Left ventricle myocardium inferior (tissue), 1 donor: Measurements from ENCODE around the gene RAC2. TPM values are rescaled to one million over a fixed set of nuclear protein-coding genes. Genes with fewer than 3 reads are reported as not detected.
A peak's percentile ranks its signal among the peaks of the same experiment; 100 is the strongest.

Experiments
- DNase-seq: peaks from one replicate; pipeline ENCODE4 v3.0.0-alpha.2; 2020
- H3K27ac ChIP-seq: fragments of 200-600 bp; replicated peaks from 2 replicates; pipeline ENCODE4 v1.8.0; 2021
- H3K27me3 ChIP-seq: fragments of 200-600 bp; 2 replicates; pipeline ENCODE4 v1.8.0; 2021; ENCODE audit warnings: low read depth
- H3K36me3 ChIP-seq: fragments of 200-600 bp; 2 replicates; pipeline ENCODE4 v1.8.0; 2021
- H3K4me1 ChIP-seq: fragments of 200-600 bp; 2 replicates; pipeline ENCODE4 v1.8.0; 2021
- H3K4me3 ChIP-seq: fragments of 200-600 bp; 2 replicates; pipeline ENCODE4 v1.8.0; 2021; ENCODE audit warnings: mild to moderate bottlenecking, moderate library complexity
- H3K9me3 ChIP-seq: fragments of 200-600 bp; replicated peaks from 2 replicates; pipeline ENCODE4 v1.8.0; 2021
- CTCF ChIP-seq: fragments of 200-600 bp; IDR thresholded peaks from 2 replicates; pipeline ENCODE4 v1.8.0; 2021; ENCODE audit warnings: antibody characterized with exemption, mild to moderate bottlenecking, borderline replicate concordance
- intact Hi-C: fragments of 100-400 bp; cut with micrococcal nuclease; formaldehyde crosslinking; loops from one replicate; pipeline ENCODE4 v1.11.0; 2022
- total RNA-seq: library from RNA; stranded (reverse); fragmentation: NEBNext Ultra II Directional; extraction: Animal tissue kit (Norgen Biotek cat#: 25700); gene quantifications from one replicate; pipeline ENCODE4 v1.2.1, GENCODE V29; 2021
- donor health status: DM: no; HTN: yes; CAD: no; lungs with severe emphysema.

The RAC2 gene
- total RNA-seq, 1 donor from 2014 or later = 1.8 TPM

DNA sequence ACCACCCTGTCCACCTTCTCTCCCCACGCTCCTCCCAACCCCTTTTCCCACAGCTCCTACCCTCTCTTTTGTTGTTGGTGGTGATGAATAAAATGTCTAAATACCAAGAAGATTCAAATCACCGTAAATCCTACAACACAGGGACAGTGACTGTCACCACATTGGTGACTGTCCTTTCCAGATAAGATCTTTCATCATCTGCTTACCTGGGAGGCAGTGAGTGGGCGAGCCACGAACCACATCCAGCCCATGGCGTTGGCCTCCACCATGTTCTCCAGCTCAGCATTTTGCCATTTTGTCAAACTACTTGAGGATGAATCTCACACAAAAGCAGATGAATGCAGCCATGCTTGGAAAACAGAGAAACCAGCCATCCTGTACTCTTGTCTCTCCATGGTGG is 31.6 kb upstream of the RAC2 start:
- Histone ChIP-seq H3K36me3 (no peaks in the 10 kb centered on the region), H3K27me3 (peaks cover 95% of the 10 kb centered on the region), H3K9me3 (no peaks in the 10 kb centered on the region), H3K4me1 (no peaks in the 10 kb centered on the region), H3K4me3 (no peak overlapping the region), H3K27ac (no peak overlapping the region)
- intact Hi-C loops = no loop called here
- no peak for DNase-seq
- TF ChIP-seq CTCF = no peak

DNA sequence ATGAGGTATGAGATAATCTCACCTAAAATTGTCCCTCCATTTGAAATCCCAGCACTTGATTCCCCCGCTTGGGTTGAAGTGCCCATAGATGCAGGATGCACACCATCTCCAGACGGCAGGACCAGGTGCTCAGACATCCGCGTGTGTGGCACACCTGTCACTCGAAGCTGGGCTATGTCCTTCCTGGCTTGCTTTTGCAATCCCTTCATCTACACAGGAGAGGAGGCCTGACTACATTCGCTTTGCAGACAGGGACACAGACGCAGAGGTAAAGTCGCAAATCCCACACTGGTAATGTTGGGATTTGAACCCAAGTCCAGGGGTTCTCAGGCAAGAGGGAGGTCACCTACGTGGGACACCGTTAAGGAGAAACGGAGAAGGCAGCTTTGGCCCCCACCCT is 31.1 kb upstream of the RAC2 start:
- Histone ChIP-seq H3K27me3 (peaks cover 94% of the 10 kb centered on the region), H3K36me3 (no peaks in the 10 kb centered on the region), H3K27ac (peak overlapping the region; percentile 23), H3K4me1 (no peaks in the 10 kb centered on the region), H3K4me3 (no peak overlapping the region), H3K9me3 (peaks cover 4% of the 10 kb centered on the region)
- no peak for TF ChIP-seq CTCF
- DNase-seq = no peak
- intact Hi-C loops = no loop called here

- Histone ChIP-seq H3K36me3 (no peaks in the 10 kb centered on the region), H3K9me3 (peaks cover 6% of the 10 kb centered on the region), H3K4me1 (no peaks in the 10 kb centered on the region), H3K4me3 (no peak overlapping the region), H3K27ac (peak overlapping the region; percentile 27), H3K27me3 (peaks cover 91% of the 10 kb centered on the region)
- DNase-seq = peak; percentile 54
- intact Hi-C loops = no loop called here
- no peak for TF ChIP-seq CTCF
Measured at GRCh38 chr22:37274380-37274862, 30.4 kb upstream of the RAC2 start.

- H3K4me1 ChIP-seq = no peaks in the 10 kb centered on the region
- intact Hi-C loops = no loop called here
- no peaks in the 10 kb centered on the region for H3K36me3 ChIP-seq
- H3K9me3 ChIP-seq = peaks cover 9% of the 10 kb centered on the region
- H3K27ac ChIP-seq = no peak overlapping the region
- H3K4me3 ChIP-seq = no peak overlapping the region
- no peak for DNase-seq
- TF ChIP-seq CTCF = no peak
- peaks cover 91% of the 10 kb centered on the region for H3K27me3 ChIP-seq
Measured at GRCh38 chr22:37273846-37274225, 29.8 kb upstream of the RAC2 start.

GRCh38 chr22:37273126-37273845 is 29.2 kb upstream of the RAC2 start:
- no peak for DNase-seq
- H3K27ac ChIP-seq = no peak overlapping the region

More at GRCh38 chr22:37273126-37273845, 29.2 kb upstream of the RAC2 start:
- Histone ChIP-seq H3K4me1 (no peaks in the 10 kb centered on the region), H3K27me3 (peaks cover 89% of the 10 kb centered on the region), H3K36me3 (no peaks in the 10 kb centered on the region), H3K9me3 (peaks cover 11% of the 10 kb centered on the region), H3K4me3 (no peak overlapping the region)
- intact Hi-C loops = no loop called here
- TF ChIP-seq CTCF = no peak
